LNCAP (cell line): ENCODE data around the gene CASQ1.

Experiments
- CTCF ChIP-seq: fragments of 450-650 bp; IDR thresholded peaks from 2 replicates; pipeline ENCODE4 v1.5.1; 2017; ENCODE audit warnings: mild to moderate bottlenecking

The CASQ1 gene

GRCh38 chr1:160236806-160237205 lies 46.4 kb downstream of the CASQ1 start:
- no peak for TF ChIP-seq CTCF

- no peak for TF ChIP-seq CTCF
Observed at GRCh38 chr1:160237558-160237957, 47.2 kb downstream of the CASQ1 start.

- no peak for TF ChIP-seq CTCF
Observed at GRCh38 chr1:160238408-160238807, 48.0 kb downstream of the CASQ1 start.

- no peak for TF ChIP-seq CTCF
Observed at GRCh38 chr1:160239582-160240299, 49.4 kb downstream of the CASQ1 start.

GRCh38 chr1:160243767-160244166 lies 53.4 kb downstream of the CASQ1 start:
- TF ChIP-seq CTCF: no peak

- TF ChIP-seq CTCF: no peak
Observed at GRCh38 chr1:160244209-160244608, 53.8 kb downstream of the CASQ1 start.

GRCh38 chr1:160245434-160245833 lies 55.1 kb downstream of the CASQ1 start:
- TF ChIP-seq CTCF: no peak

GRCh38 chr1:160247053-160247452 lies 56.7 kb downstream of the CASQ1 start:
- no peak for TF ChIP-seq CTCF
